NT2/D1 (cell line): Measurements from ENCODE around the gene HLA-C.

ENCODE experiments used
- DNase-seq: peaks from one replicate; pipeline ENCODE4 v3.0.0-alpha.2; 2011; ENCODE audit warnings: low read depth, low spot score
- H3K27me3 ChIP-seq: 2 replicates; pipeline ENCODE4 v1.6.0; 2011; ENCODE audit warnings: mild to moderate bottlenecking; ENCODE audit not compliant: insufficient read length, insufficient read depth
- H3K36me3 ChIP-seq: 2 replicates; pipeline ENCODE4 v1.6.1; 2011; ENCODE audit warnings: mild to moderate bottlenecking, low read length, mixed read lengths; ENCODE audit not compliant: insufficient read depth, insufficient read length
- H3K4me1 ChIP-seq: 2 replicates; pipeline ENCODE4 v1.5.1; 2011; ENCODE audit not compliant: insufficient read depth, insufficient read length
- H3K4me3 ChIP-seq: 2 replicates; pipeline ENCODE4 v1.5.1; 2011; ENCODE audit warnings: low read depth; ENCODE audit not compliant: insufficient read length
- H3K9ac ChIP-seq: 2 replicates; pipeline ENCODE4 v1.6.0; 2011; ENCODE audit warnings: low read depth; ENCODE audit not compliant: insufficient read length
- H3K9me3 ChIP-seq: 2 replicates; pipeline ENCODE4 v1.5.1; 2011; ENCODE audit warnings: mild to moderate bottlenecking, low read length; ENCODE audit not compliant: insufficient read depth
- SUZ12 ChIP-seq: IDR thresholded peaks from 2 replicates; pipeline ENCODE4 v1.6.1; 2011; ENCODE audit not compliant: insufficient read length, insufficient read depth; ENCODE audit errors: extremely low read depth
- YY1 ChIP-seq: IDR thresholded peaks from 2 replicates; pipeline ENCODE4 v1.6.1; 2011; ENCODE audit not compliant: insufficient read length, insufficient read depth
- ZNF274 ChIP-seq: IDR thresholded peaks from 2 replicates; pipeline ENCODE4 v1.6.1; 2011; ENCODE audit warnings: mild to moderate bottlenecking, low read depth, low read length

Gene HLA-C

GRCh38 chr6:31307669-31308049 is 35.8 kb upstream of the HLA-C start:
- TF ChIP-seq SUZ12 (no peak), ZNF274 (no peak), YY1 (no peak)
- H3K9me3 ChIP-seq, result no peaks in the 10 kb centered on the region
- H3K4me1 ChIP-seq, result no peaks in the 10 kb centered on the region
- H3K27me3 ChIP-seq, result peaks cover 28% of the 10 kb centered on the region
- no peak for DNase-seq
- H3K9ac ChIP-seq, result no peak overlapping the region
- H3K4me3 ChIP-seq, result no peak overlapping the region
- H3K36me3 ChIP-seq, result no peaks in the 10 kb centered on the region

- H3K9ac ChIP-seq, result no peak overlapping the region
- H3K27me3 ChIP-seq, result peaks cover 28% of the 10 kb centered on the region
- H3K4me3 ChIP-seq, result no peak overlapping the region
- H3K4me1 ChIP-seq, result no peaks in the 10 kb centered on the region
- DNase-seq, result no peak
- H3K9me3 ChIP-seq, result no peaks in the 10 kb centered on the region
- H3K36me3 ChIP-seq, result no peaks in the 10 kb centered on the region
- no peak for TF ChIP-seq ZNF274
- TF ChIP-seq SUZ12, result no peak
- no peak for TF ChIP-seq YY1
Observed at GRCh38 chr6:31305703-31306219, 33.9 kb upstream of the HLA-C start.

GRCh38 chr6:31304683-31305082 is 32.8 kb upstream of the HLA-C start:
- Histone ChIP-seq H3K27me3 (peaks cover 19% of the 10 kb centered on the region), H3K4me3 (no peak overlapping the region), H3K4me1 (no peaks in the 10 kb centered on the region), H3K9ac (no peak overlapping the region), H3K9me3 (no peaks in the 10 kb centered on the region), H3K36me3 (no peaks in the 10 kb centered on the region)
- TF ChIP-seq SUZ12 (no peak), ZNF274 (no peak), YY1 (no peak)
- DNase-seq, result no peak

- H3K36me3 ChIP-seq, result no peaks in the 10 kb centered on the region
- no peak for TF ChIP-seq SUZ12
- TF ChIP-seq YY1, result no peak
- no peak for TF ChIP-seq ZNF274
- H3K9ac ChIP-seq, result no peak overlapping the region
- DNase-seq, result no peak
- no peak overlapping the region for H3K4me3 ChIP-seq
- H3K4me1 ChIP-seq, result no peaks in the 10 kb centered on the region
- no peaks in the 10 kb centered on the region for H3K27me3 ChIP-seq
- H3K9me3 ChIP-seq, result no peaks in the 10 kb centered on the region
Observed at GRCh38 chr6:31300797-31301196, 28.9 kb upstream of the HLA-C start.

GRCh38 chr6:31299947-31300346 is 28.1 kb upstream of the HLA-C start:
- DNase-seq, result no peak
- Histone ChIP-seq H3K9me3 (no peaks in the 10 kb centered on the region), H3K4me1 (no peaks in the 10 kb centered on the region), H3K9ac (no peak overlapping the region), H3K27me3 (peaks cover 2% of the 10 kb centered on the region), H3K36me3 (no peaks in the 10 kb centered on the region), H3K4me3 (no peak overlapping the region)
- TF ChIP-seq ZNF274 (no peak), SUZ12 (no peak), YY1 (no peak)

GRCh38 chr6:31299511-31299910 is 27.6 kb upstream of the HLA-C start:
- Histone ChIP-seq H3K4me3 (no peak overlapping the region), H3K27me3 (peaks cover 5% of the 10 kb centered on the region), H3K36me3 (no peaks in the 10 kb centered on the region), H3K4me1 (no peaks in the 10 kb centered on the region), H3K9ac (no peak overlapping the region), H3K9me3 (no peaks in the 10 kb centered on the region)
- no peak for DNase-seq
- TF ChIP-seq ZNF274, result no peak
- no peak for TF ChIP-seq YY1
- no peak for TF ChIP-seq SUZ12

- Histone ChIP-seq H3K36me3 (no peaks in the 10 kb centered on the region), H3K27me3 (peaks cover 5% of the 10 kb centered on the region), H3K9me3 (no peaks in the 10 kb centered on the region), H3K4me1 (no peaks in the 10 kb centered on the region), H3K9ac (no peak overlapping the region), H3K4me3 (no peak overlapping the region)
- TF ChIP-seq ZNF274 (no peak), YY1 (no peak)
- DNase-seq, result no peak
Observed at GRCh38 chr6:31294056-31294455, 22.2 kb upstream of the HLA-C start.
